GM19193 (cell line): ENCODE data around the gene SLC13A5.

Experiments used
- POLR2A ChIP-seq: IDR thresholded peaks from 4 replicates; pipeline ENCODE4 v1.6.1; 2011; ENCODE audit not compliant: insufficient read depth, insufficient read length; ENCODE audit errors: extremely low read depth

SLC13A5 gene

GRCh38 chr17:6714315-6714874 is 1.2 kb upstream of the SLC13A5 start:
- no peak for TF ChIP-seq POLR2A

GRCh38 chr17:6713918-6714271 is 726 bp upstream of the SLC13A5 start:
- TF ChIP-seq POLR2A: no peak

- no peak for TF ChIP-seq POLR2A
Measured at GRCh38 chr17:6712854-6713129, 377 bp downstream of the SLC13A5 start.

- no peak for TF ChIP-seq POLR2A
Measured at GRCh38 chr17:6712058-6712853, 913 bp downstream of the SLC13A5 start.

GRCh38 chr17:6711681-6712057 is 1.5 kb downstream of the SLC13A5 start:
- no peak for TF ChIP-seq POLR2A

DNA sequence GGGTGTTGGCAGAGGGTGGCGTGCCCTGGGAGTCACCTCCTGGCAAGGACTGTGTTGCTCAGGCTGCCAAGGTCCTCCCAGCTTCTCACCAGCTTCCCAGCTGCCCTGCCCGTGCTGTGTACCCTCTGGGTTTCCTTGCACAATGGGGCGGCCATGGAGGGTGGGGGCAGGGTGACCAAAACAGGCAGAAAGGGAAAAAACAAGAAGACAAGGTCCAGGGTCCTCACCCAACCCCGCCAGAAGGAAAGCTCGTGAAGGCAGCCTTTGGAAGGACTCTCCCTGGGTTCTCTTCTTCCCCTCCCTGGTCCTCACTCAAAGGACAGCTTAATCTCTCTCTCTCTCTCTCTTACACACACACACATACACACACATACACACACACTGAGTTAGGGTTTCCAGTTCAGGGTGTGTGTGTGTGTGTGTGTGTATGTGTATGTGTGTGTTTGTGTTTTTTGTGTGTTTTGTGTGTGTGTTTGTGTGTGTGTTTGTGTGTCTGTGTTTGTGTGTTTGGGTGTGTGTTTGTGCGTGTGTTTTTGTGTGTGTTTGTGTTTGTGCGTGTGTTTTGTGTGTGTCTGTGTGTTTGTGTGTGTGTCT is 2.0 kb downstream of the SLC13A5 start:
- no peak for TF ChIP-seq POLR2A

DNA sequence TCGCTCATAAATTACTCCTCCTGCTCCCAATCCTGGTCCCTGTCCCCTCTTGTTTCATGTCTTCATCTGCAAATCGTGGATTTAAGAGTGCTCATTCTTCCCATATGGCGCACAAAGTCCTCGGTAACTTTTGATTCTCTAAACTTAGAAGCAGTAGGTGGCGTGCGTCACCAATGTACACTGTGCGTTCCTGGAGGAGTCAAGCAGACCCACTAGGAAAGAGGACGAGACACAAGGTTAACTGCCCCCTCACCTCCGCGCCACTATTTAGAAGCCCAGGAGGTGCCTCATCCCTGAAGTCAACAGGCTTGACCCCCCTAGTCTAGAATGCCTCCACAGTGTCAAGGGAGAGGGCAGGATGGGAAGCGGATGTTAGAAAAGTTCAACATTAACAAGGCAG is 2.9 kb downstream of the SLC13A5 start:
- TF ChIP-seq POLR2A: no peak

GRCh38 chr17:6708357-6708961 is 4.7 kb downstream of the SLC13A5 start:
- TF ChIP-seq POLR2A: no peak

DNA sequence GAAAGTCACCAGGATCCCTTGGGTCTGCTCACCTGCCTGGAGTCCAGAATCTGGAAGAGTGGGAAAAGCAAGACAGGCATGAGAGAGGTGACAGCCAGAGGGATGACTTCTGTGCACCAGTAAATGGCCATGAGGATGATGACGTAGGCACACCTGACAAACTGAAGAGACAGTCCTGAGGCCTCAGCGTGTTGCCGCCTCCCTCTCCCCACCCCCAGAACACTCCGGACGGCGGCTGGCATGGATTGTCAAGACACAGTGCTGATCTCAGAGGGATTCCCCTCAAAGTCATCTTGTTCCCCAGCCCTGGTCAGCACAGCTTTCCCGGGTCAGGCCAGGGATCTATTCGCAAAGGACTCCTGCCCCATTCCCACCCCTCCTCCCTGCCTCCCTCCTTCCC is 6.2 kb downstream of the SLC13A5 start:
- TF ChIP-seq POLR2A: no peak

DNA sequence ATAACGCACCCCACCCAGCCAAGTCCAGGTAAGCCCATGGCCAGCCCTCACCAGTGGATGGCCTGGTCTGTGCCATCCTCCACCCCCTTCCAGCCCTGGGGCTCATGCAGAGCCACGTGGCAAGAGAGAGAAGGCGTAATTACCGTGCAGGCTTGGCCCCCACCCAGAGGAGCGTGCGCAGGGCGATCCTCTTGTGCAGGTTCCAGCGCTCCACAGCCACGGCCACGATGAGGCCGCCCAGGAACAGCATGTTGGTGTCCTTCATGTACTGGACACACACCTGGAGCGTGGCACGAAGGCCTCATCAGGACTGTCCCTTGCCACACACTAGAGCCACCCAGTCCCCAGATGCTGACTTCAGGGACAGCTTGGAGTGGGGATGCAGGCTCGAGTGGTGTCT is 6.7 kb downstream of the SLC13A5 start:
- no peak for TF ChIP-seq POLR2A

- TF ChIP-seq POLR2A: no peak
Measured at GRCh38 chr17:6704470-6705052, 8.6 kb downstream of the SLC13A5 start.

GRCh38 chr17:6703751-6704150 is 9.4 kb downstream of the SLC13A5 start:
- no peak for TF ChIP-seq POLR2A

- TF ChIP-seq POLR2A: no peak
Measured at GRCh38 chr17:6702567-6703215, 10.5 kb downstream of the SLC13A5 start.

GRCh38 chr17:6701719-6702118 is 11.4 kb downstream of the SLC13A5 start:
- no peak for TF ChIP-seq POLR2A

DNA sequence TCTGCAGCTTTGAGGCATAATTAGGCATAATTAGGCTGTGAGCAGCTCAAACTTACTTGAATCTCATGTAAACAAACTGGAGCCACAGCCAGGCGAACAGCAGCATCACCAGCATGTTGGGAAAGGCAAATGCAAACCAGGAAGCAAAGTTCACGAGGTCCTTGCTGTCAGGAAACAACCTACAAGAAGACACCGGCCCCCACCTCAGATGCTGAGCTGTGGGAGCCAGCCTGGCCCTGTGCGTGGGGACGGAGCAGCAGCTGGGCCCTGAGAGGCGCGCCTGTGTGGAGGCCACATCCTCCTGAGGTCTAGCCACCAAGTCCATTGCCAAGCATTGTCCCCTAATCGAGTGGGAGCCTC is 12.2 kb downstream of the SLC13A5 start:
- TF ChIP-seq POLR2A: no peak
